HUES64 (cell line): ENCODE data around the gene PHETA1.

Source experiments
- H3K27ac ChIP-seq: 2 replicates; pipeline ENCODE4 v1.7.0; 2013; ENCODE audit warnings: low read depth, low read length, inconsistent platforms
- H3K27me3 ChIP-seq: 2 replicates; pipeline ENCODE4 v1.6.1; 2013; ENCODE audit warnings: mild to moderate bottlenecking, low read length; ENCODE audit not compliant: insufficient read depth
- H3K36me3 ChIP-seq: 2 replicates; pipeline ENCODE4 v1.6.1; 2013; ENCODE audit warnings: mild to moderate bottlenecking, low read length; ENCODE audit not compliant: insufficient read depth
- H3K4me1 ChIP-seq: 2 replicates; pipeline ENCODE4 v1.6.1; 2013; ENCODE audit warnings: mild to moderate bottlenecking, low read length, moderate library complexity; ENCODE audit not compliant: insufficient read depth
- H3K4me3 ChIP-seq: 2 replicates; pipeline ENCODE4 v1.5.1; 2013; ENCODE audit warnings: mild to moderate bottlenecking, low read length, moderate library complexity
- H3K9ac ChIP-seq: 2 replicates; pipeline ENCODE4 v1.6.1; 2013; ENCODE audit warnings: mild to moderate bottlenecking, low read depth, low read length
- H3K9me3 ChIP-seq: 2 replicates; pipeline ENCODE4 v1.6.1; 2013; ENCODE audit warnings: low read depth, low read length; ENCODE audit not compliant: insufficient read depth
- WGBS: fragments of 150-250, 120-280 bp; methylation state at CpG from one replicate; pipeline ENCODE4 v1.1.7; 2013; ENCODE audit warnings: missing lambda C conversion rate; 5-methylcytosine and 5-hydroxymethylcytosine counted together

Gene PHETA1

DNA sequence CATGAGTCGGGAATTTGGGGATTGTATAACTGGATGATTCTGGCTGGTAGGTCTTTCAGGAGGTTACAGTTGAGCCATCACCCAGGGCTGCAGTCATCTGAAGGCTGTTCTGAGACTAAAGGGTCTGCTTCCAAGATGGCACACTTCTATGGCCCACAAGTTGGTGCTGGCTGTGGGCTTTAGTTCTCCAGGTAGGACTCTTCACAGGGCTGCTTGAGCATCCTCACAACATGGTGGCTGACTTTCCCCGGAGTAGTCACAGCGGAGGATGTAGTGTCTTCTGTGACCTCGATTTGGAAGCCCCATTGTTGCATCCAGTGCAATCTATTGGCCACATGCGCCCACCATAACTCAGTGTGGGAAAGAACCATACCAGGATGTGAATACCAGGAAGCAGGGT, 14.4 kb downstream of the PHETA1 start:
- Histone ChIP-seq H3K4me1 (no peaks in the 10 kb centered on the region), H3K9me3 (no peaks in the 10 kb centered on the region), H3K27ac (no peak overlapping the region), H3K36me3 (no peaks in the 10 kb centered on the region), H3K4me3 (no peak overlapping the region), H3K9ac (no peak overlapping the region), H3K27me3 (no peaks in the 10 kb centered on the region)
- WGBS = 97% methylated on average over 5 of the region's 5 CpGs

GRCh38 chr12:111353603-111354295, 15.1 kb downstream of the PHETA1 start:
- Histone ChIP-seq H3K36me3 (no peaks in the 10 kb centered on the region), H3K4me1 (no peaks in the 10 kb centered on the region), H3K4me3 (no peak overlapping the region), H3K27ac (no peak overlapping the region), H3K9me3 (0 out of 2 replicates have a peak, but pooled peaks cover under 1% of the 10 kb centered on the region), H3K9ac (no peak overlapping the region), H3K27me3 (no peaks in the 10 kb centered on the region)
- WGBS = 59% methylated on average over 5 of the region's 5 CpGs

DNA sequence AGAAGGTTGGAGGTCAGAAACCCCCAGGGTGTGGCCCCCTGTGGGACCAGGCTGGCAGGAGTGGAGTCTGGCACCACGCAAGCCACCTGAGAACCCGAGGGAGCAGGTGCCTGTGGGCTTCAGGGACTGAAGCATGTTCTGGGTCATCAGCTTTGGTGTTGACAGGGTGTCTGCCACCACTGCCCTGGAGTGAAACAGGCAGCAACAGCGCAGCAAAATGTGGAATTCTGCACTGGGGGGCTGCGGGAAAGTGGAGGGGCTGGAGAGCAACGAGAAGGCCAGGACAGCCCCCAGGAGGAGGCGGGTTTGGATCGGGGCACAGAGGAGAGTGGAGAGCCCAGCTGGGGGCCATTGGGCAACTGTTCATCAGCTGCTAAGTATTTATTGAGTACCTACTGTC, 15.9 kb downstream of the PHETA1 start:
- Histone ChIP-seq H3K27me3 (no peaks in the 10 kb centered on the region), H3K9ac (no peak overlapping the region), H3K4me1 (no peaks in the 10 kb centered on the region), H3K27ac (no peak overlapping the region), H3K36me3 (no peaks in the 10 kb centered on the region), H3K4me3 (no peak overlapping the region), H3K9me3 (peaks cover 8% of the 10 kb centered on the region; the same call in 1 of the 2 replicates)
- 91% methylated on average over 7 of the region's 7 CpGs for WGBS

GRCh38 chr12:111352296-111352993, 16.4 kb downstream of the PHETA1 start:
- Histone ChIP-seq H3K36me3 (no peaks in the 10 kb centered on the region), H3K4me1 (no peaks in the 10 kb centered on the region), H3K27me3 (no peaks in the 10 kb centered on the region), H3K4me3 (no peak overlapping the region), H3K9ac (no peak overlapping the region), H3K9me3 (peaks cover 14% of the 10 kb centered on the region), H3K27ac (no peak overlapping the region)
- 90% methylated on average over 9 of the region's 9 CpGs for WGBS

DNA sequence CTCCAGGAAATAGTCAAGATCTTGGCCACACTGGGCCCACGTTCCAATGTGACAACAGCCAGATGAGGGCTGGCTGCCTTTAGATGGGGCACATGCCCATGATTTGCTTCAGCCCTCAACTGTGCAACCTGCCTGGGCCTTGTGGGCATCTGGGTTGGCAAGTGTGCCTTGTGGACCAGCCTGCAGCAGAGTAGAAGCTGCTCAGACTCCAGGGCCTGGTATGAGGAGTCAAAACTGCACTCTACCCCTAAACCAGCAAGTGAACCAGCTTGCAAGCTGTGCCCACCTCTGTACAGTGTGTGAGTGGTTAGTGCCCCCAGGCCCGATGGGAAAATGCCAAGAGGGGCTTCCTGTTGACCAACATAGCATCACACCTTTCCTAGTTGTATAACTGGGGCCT, 17.9 kb downstream of the PHETA1 start:
- no peak overlapping the region for H3K9ac ChIP-seq
- no peaks in the 10 kb centered on the region for H3K4me1 ChIP-seq
- H3K27me3 ChIP-seq = no peaks in the 10 kb centered on the region
- 89% methylated on average over 2 of the region's 2 CpGs for WGBS
- H3K27ac ChIP-seq = no peak overlapping the region
- H3K4me3 ChIP-seq = no peak overlapping the region
- H3K36me3 ChIP-seq = no peaks in the 10 kb centered on the region
- H3K9me3 ChIP-seq = peaks cover 16% of the 10 kb centered on the region

DNA sequence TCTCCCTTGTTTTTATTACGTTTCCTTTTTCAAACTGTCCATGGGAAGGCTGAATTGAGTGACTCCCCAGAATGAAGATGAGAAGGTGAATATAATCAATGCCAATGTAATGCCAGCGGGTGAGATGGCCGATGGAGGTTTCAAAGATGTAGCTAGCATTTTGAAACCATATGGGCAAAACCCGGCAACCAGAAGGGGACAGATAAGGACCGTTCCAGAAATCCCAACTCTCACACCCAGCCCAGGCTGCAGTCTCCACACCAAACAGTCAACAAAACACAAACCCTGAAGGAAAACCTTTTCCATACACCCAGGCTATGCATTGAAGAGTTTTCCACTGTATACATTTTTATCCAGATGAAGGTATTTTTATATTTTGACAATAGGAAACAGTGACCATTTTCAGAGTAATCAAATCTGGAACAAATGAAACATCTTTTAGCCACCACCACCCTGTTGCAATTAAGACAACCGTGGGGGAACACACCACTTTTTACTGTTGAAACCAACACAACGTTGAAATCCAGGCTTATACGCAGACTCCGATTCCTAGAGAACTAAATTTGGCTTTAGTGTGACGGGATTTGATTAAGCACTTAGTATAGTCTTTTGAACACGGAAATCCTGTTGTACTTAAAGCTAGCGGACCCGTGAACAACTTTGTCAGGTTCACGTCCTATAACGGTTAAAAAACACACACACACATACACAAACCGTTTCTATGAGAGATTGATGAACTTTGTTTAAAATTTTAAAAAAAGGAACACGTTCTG, 19.0 kb downstream of the PHETA1 start:
- H3K9ac ChIP-seq = no peak overlapping the region
- H3K4me3 ChIP-seq = no peak overlapping the region
- peaks cover 16% of the 10 kb centered on the region for H3K9me3 ChIP-seq
- H3K27ac ChIP-seq = no peak overlapping the region
- H3K36me3 ChIP-seq = no peaks in the 10 kb centered on the region
- 90% methylated on average over 16 of the region's 17 CpGs for WGBS
- no peaks in the 10 kb centered on the region for H3K4me1 ChIP-seq
- H3K27me3 ChIP-seq = no peaks in the 10 kb centered on the region

GRCh38 chr12:111349101-111349747, 19.7 kb downstream of the PHETA1 start:
- Histone ChIP-seq H3K36me3 (no peaks in the 10 kb centered on the region), H3K4me3 (no peak overlapping the region), H3K9ac (no peak overlapping the region), H3K27me3 (no peaks in the 10 kb centered on the region), H3K9me3 (peaks cover 16% of the 10 kb centered on the region), H3K4me1 (no peaks in the 10 kb centered on the region), H3K27ac (no peak overlapping the region)
- WGBS = 93% methylated on average over 11 of the region's 11 CpGs

DNA sequence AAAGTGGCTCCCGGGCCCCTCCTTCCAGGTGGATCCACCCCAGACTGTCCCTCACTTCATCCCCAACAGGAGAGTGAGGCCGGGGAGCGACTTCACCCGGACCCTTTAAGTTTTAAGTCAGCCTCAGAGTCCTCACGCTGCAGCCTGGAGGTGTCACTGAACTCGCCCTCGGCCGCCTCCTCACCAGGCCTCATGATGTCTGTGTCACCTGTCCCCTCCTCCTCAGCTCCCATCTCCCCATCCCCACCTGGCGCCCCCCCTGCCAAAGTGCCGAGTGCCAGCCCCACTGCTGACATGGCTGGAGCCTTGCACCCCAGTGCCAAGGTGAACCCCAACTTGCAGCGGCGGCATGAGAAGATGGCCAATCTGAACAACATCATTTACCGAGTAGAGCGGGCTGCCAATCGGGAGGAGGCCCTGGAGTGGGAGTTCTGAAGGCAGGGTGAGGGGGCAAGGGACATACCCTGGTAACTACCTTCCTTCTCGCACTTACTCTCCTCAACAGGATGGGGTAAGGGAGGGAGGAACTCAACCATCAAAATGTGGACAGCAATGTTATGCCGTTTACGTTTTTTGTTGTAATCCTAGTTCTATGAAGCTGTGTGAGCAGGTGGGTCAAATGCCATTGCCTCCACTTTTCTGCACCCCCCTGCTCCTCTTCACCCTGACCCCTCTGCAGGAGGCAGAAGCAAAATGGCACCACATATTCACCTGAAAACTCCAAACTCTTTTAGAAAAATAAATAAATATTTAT, 20.8 kb downstream of the PHETA1 start:
- H3K27ac ChIP-seq = no peak overlapping the region
- 97% methylated on average over 18 of the region's 18 CpGs for WGBS
- H3K4me3 ChIP-seq = no peak overlapping the region
- no peaks in the 10 kb centered on the region for H3K27me3 ChIP-seq
- H3K4me1 ChIP-seq = no peaks in the 10 kb centered on the region
- H3K9ac ChIP-seq = no peak overlapping the region
- H3K9me3 ChIP-seq = peaks cover 16% of the 10 kb centered on the region
- no peaks in the 10 kb centered on the region for H3K36me3 ChIP-seq

- H3K36me3 ChIP-seq = no peaks in the 10 kb centered on the region
- H3K9ac ChIP-seq = no peak overlapping the region
- peaks cover 3% of the 10 kb centered on the region; the same call in 1 of the 2 replicates for H3K4me1 ChIP-seq
- H3K27ac ChIP-seq = no peak overlapping the region
- H3K27me3 ChIP-seq = no peaks in the 10 kb centered on the region
- no peak overlapping the region for H3K4me3 ChIP-seq
- H3K9me3 ChIP-seq = peaks cover 16% of the 10 kb centered on the region
- WGBS = 67% methylated on average over 1 of the region's 4 CpGs
Observed at GRCh38 chr12:111344254-111344875, 24.5 kb downstream of the PHETA1 start.

DNA sequence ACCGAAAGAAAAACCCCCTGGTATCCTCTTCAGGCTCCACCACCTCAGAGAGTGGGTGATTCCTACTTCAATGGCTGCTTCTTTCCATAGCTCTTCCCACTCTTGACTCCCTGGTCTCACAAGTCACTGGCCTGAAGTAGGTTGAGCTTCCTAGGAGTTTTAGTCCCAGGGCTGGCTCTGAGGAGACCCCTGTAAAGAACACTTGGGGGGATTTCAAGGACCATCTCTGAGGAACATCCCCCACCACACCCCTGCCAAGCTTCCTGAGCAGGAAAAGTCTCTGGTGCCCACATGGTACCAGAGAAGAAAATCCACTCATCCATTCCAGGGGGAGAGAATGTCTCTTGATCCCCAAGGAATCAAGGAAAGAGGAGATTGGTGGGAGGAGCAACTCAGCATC, 25.7 kb downstream of the PHETA1 start:
- H3K9ac ChIP-seq = no peak overlapping the region
- H3K27me3 ChIP-seq = no peaks in the 10 kb centered on the region
- H3K27ac ChIP-seq = no peak overlapping the region
- no peak overlapping the region for H3K4me3 ChIP-seq
- WGBS = 83% methylated on average over 1 of the region's 1 CpG
- no peaks in the 10 kb centered on the region for H3K36me3 ChIP-seq
- H3K4me1 ChIP-seq = peaks cover 5% of the 10 kb centered on the region; the same call in 1 of the 2 replicates
- peaks cover 9% of the 10 kb centered on the region; the same call in 1 of the 2 replicates for H3K9me3 ChIP-seq
